C4-2B (cell line): ENCODE measurements around the gene TMEM52.

Experiments
- ZFX ChIP-seq: fragments of 450-650 bp; IDR thresholded peaks from 2 replicates; pipeline ENCODE4 v1.6.1; 2017
- TF ChIP-seq, protein P1 (sequence below): fragments of 450-650 bp; conservative IDR thresholded peaks from 2 replicates; pipeline ENCODE4 v1.5.1; 2017; ENCODE audit warnings: mild to moderate bottlenecking

DNA sequence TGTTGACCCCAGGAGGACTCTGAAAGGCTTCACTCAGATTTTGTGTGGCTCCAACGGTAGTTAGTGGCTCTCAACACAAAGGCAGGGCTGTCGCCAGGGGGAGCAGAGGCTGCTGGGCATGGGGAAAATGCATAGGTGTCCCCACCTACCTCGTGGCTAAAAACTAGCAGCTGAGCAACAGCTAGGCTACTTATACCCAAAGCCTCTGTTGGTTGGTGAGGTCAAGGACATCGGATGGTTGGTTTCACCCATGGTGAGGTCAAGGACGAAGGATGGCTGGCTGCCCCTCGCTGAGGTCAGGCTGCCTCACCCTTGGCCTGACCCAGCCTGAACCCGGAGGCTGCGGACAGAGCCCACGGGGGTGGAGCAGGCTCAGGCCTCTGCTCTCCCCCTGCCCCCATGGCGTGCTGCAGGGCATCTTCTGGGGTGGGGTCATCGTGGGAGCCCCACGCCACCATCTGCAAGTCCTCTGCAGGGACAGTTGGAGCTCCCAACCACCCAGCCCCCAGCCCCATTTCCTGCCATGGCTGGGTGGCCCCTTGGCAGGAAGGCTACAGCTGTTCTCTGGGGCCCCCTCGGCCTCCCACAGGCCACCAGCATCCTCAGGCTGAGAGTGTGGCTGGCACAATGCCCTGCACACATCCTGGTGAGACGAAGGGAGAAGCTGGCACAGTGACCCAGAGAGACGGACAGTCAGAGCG, 19.7 kb downstream of the TMEM52 start:
- TF ChIP-seq, protein P1, sequence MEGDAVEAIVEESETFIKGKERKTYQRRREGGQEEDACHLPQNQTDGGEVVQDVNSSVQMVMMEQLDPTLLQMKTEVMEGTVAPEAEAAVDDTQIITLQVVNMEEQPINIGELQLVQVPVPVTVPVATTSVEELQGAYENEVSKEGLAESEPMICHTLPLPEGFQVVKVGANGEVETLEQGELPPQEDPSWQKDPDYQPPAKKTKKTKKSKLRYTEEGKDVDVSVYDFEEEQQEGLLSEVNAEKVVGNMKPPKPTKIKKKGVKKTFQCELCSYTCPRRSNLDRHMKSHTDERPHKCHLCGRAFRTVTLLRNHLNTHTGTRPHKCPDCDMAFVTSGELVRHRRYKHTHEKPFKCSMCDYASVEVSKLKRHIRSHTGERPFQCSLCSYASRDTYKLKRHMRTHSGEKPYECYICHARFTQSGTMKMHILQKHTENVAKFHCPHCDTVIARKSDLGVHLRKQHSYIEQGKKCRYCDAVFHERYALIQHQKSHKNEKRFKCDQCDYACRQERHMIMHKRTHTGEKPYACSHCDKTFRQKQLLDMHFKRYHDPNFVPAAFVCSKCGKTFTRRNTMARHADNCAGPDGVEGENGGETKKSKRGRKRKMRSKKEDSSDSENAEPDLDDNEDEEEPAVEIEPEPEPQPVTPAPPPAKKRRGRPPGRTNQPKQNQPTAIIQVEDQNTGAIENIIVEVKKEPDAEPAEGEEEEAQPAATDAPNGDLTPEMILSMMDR = no peak
- no peak for TF ChIP-seq ZFX
